GM23338 (cell line): ENCODE data around the gene SLC12A3. TPM values are rescaled to one million over a fixed set of nuclear protein-coding genes. Genes with fewer than 3 reads are reported as not detected.

ENCODE experiments used
- ATAC-seq: fragments of 200-7000 bp; cut with Tn5 transposase; 3 replicates; pipeline ENCODE4 v1.9.1; 2020
- DNase-seq: peaks from one replicate; pipeline ENCODE4 v3.0.0-alpha.2; 2015; ENCODE audit warnings: low spot score
- H2AFZ ChIP-seq: fragments of 200-600 bp; sonication (generic); 2 replicates; pipeline ENCODE4 v1.8.0; 2016; ENCODE audit warnings: antibody characterized with exemption, mild to moderate bottlenecking, moderate library complexity
- H3F3A ChIP-seq: fragments of 200-600 bp; sonication (generic); replicated peaks from 2 replicates; pipeline ENCODE4 v1.8.0; 2017; ENCODE audit warnings: antibody characterized with exemption, mixed run types, low read depth
- H3K27ac ChIP-seq: fragments of 200-600 bp; sonication (generic); 2 replicates; pipeline ENCODE4 v1.6.1; 2016; ENCODE audit warnings: low read depth
- H3K27me3 ChIP-seq: fragments of 200-600 bp; sonication (generic); 2 replicates; pipeline ENCODE4 v1.8.0; 2016; ENCODE audit warnings: mild to moderate bottlenecking, mixed run types, moderate library complexity; ENCODE audit not compliant: insufficient read depth
- H3K36me3 ChIP-seq: fragments of 200-600 bp; sonication (generic); 2 replicates; pipeline ENCODE4 v1.8.0; 2016; ENCODE audit warnings: mild to moderate bottlenecking; ENCODE audit not compliant: insufficient read depth
- H3K4me1 ChIP-seq: fragments of 200-600 bp; sonication (generic); 2 replicates; pipeline ENCODE4 v1.8.0; 2016; ENCODE audit warnings: mild to moderate bottlenecking, moderate library complexity; ENCODE audit not compliant: insufficient read depth
- H3K4me2 ChIP-seq: fragments of 200-600 bp; sonication (generic); 2 replicates; pipeline ENCODE4 v1.7.1; 2017; ENCODE audit warnings: mixed run types
- H3K4me3 ChIP-seq: fragments of 200-600 bp; sonication (generic); 2 replicates; pipeline ENCODE4 v1.6.1; 2016; ENCODE audit warnings: mixed run types
- H3K79me2 ChIP-seq: fragments of 200-600 bp; sonication (generic); replicated peaks from 2 replicates; pipeline ENCODE4 v1.8.0; 2017; ENCODE audit warnings: mild to moderate bottlenecking; ENCODE audit not compliant: insufficient read depth
- H3K9me2 ChIP-seq: fragments of 200-600 bp; sonication (generic); 2 replicates; pipeline ENCODE4 v1.8.0; 2017; ENCODE audit not compliant: insufficient read depth
- H4K20me1 ChIP-seq: fragments of 200-600 bp; sonication (generic); replicated peaks from 2 replicates; pipeline ENCODE4 v1.8.0; 2017; ENCODE audit warnings: mild to moderate bottlenecking; ENCODE audit not compliant: insufficient read depth
- H3K27ac Mint-ChIP-seq: 2 replicates; pipeline ENCODE4 v1.8.0; 2020; ENCODE audit warnings: inconsistent platforms, mild to moderate bottlenecking, moderate library complexity, mixed read lengths
- H3K27me3 Mint-ChIP-seq: 3 replicates; pipeline ENCODE4 v1.8.0; 2022; ENCODE audit warnings: low read depth, mild to moderate bottlenecking, moderate library complexity, mixed read lengths, inconsistent platforms; ENCODE audit not compliant: insufficient read depth, poor library complexity
- H3K36me3 Mint-ChIP-seq: 3 replicates; pipeline ENCODE4 v1.8.0; 2021; ENCODE audit warnings: low read depth, mild to moderate bottlenecking, inconsistent platforms, moderate library complexity, mixed read lengths
- H3K4me1 Mint-ChIP-seq: 3 replicates; pipeline ENCODE4 v1.8.0; 2020; ENCODE audit warnings: mild to moderate bottlenecking, inconsistent platforms, mixed read lengths
- H3K4me3 Mint-ChIP-seq: 3 replicates; pipeline ENCODE4 v1.8.0; 2021; ENCODE audit warnings: moderate library complexity, mild to moderate bottlenecking, inconsistent platforms, mixed read lengths
- H3K9me3 Mint-ChIP-seq: 3 replicates; pipeline ENCODE4 v1.8.0; 2020; ENCODE audit warnings: moderate library complexity, mild to moderate bottlenecking, inconsistent platforms, mixed read lengths
- EZH2phosphoT487 ChIP-seq: fragments of 200-600 bp; sonication (generic); IDR thresholded peaks from one replicate; pipeline ENCODE4 v1.8.1; 2018; ENCODE audit warnings: antibody characterized with exemption; ENCODE audit not compliant: unreplicated experiment
- JUNB ChIP-seq: IDR thresholded peaks from one replicate; pipeline ENCODE4 v1.6.1; 2016; ENCODE audit warnings: antibody characterized with exemption; ENCODE audit not compliant: unreplicated experiment
- NANOG ChIP-seq: IDR thresholded peaks from 2 replicates; pipeline ENCODE4 v1.6.1; 2016; ENCODE audit warnings: antibody characterized with exemption, borderline replicate concordance
- ZNF114 ChIP-seq: fragments of 250-450 bp; sonication (Bioruptor Pico); IDR thresholded peaks from 2 replicates; pipeline ENCODE4 v1.5.0; 2020; ENCODE audit warnings: mild to moderate bottlenecking, moderate library complexity
- ZNF462 ChIP-seq: fragments of 250-450 bp; sonication (Bioruptor Pico); IDR thresholded peaks from 2 replicates; pipeline ENCODE4 v1.5.0; 2020; ENCODE audit warnings: mild to moderate bottlenecking, moderate library complexity
- polyA plus RNA-seq: library from polyadenylated mRNA; unstranded; fragments of >200 nt; fragmentation: Nextera tagmentation; extraction: Ambion mirVana; gene quantifications from 2 replicates; pipeline ENCODE4 v1.2.1, GENCODE V29; 2016
- total RNA-seq: library from RNA; depleted of rRNA; stranded (reverse); fragments of >200 nt; shearing (Covaris generic); gene quantifications from 2 replicates; pipeline ENCODE4 v1.2.3, GENCODE V29; 2014
- TF ChIP-seq, protein P1 (sequence below): IDR thresholded peaks from one replicate; pipeline ENCODE4 v1.6.1; 2018; ENCODE audit warnings: antibody characterized with exemption; ENCODE audit not compliant: unreplicated experiment
- TF ChIP-seq, protein P2 (sequence below), 2 experiments: fragments of 200-600 bp in 1 of 2; sonication (generic) in 1 of 2; conservative IDR thresholded peaks; 2 replicates each; pipeline versions ENCODE4 v1.5.1 to v1.6.1; 2016 to 2017; ENCODE audit warnings: antibody characterized with exemption in 2 of 2, low read depth in 2 of 2, mild to moderate bottlenecking in 2 of 2, moderate library complexity in 1 of 2

Gene SLC12A3
- total and polyA plus RNA-seq, 2 experiments from 2014 or later, result not detected

GRCh38 chr16:56824331-56824730 lies 40.7 kb upstream of the SLC12A3 start:
- peaks cover 4% of the 10 kb centered on the region; the same call in 1 of the 2 replicates for H4K20me1 ChIP-seq
- H3K27me3 Mint-ChIP-seq, result peaks cover 2% of the 10 kb centered on the region
- H3K9me3 Mint-ChIP-seq, result no peaks in the 10 kb centered on the region
- H3K36me3 Mint-ChIP-seq, result peaks cover 36% of the 10 kb centered on the region
- H3K4me1 Mint-ChIP-seq, result peaks cover 16% of the 10 kb centered on the region
- H3K4me3 Mint-ChIP-seq, result no peak overlapping the region
- H3K27ac Mint-ChIP-seq, result peak overlapping the region; percentile 43; the same call in 1 of the 2 replicates
- DNase-seq (peak; percentile 23), ATAC-seq (peak; percentile 71)
- no peaks in the 10 kb centered on the region for H3F3A ChIP-seq
- H3K36me3 ChIP-seq, result peaks cover 15% of the 10 kb centered on the region; the same call in 1 of the 2 replicates
- H3K4me2 ChIP-seq, result no peak overlapping the region
- no peak overlapping the region for H3K4me3 ChIP-seq
- H2AFZ ChIP-seq, result no peak overlapping the region
- H3K27ac ChIP-seq, result peak overlapping the region; percentile 52; the same call in 1 of the 2 replicates
- H3K9me2 ChIP-seq, result no peaks in the 10 kb centered on the region
- TF ChIP-seq EZH2phosphoT487 (no peak), ZNF114 (no peak), JUNB (no peak)
- TF ChIP-seq, protein P1, sequence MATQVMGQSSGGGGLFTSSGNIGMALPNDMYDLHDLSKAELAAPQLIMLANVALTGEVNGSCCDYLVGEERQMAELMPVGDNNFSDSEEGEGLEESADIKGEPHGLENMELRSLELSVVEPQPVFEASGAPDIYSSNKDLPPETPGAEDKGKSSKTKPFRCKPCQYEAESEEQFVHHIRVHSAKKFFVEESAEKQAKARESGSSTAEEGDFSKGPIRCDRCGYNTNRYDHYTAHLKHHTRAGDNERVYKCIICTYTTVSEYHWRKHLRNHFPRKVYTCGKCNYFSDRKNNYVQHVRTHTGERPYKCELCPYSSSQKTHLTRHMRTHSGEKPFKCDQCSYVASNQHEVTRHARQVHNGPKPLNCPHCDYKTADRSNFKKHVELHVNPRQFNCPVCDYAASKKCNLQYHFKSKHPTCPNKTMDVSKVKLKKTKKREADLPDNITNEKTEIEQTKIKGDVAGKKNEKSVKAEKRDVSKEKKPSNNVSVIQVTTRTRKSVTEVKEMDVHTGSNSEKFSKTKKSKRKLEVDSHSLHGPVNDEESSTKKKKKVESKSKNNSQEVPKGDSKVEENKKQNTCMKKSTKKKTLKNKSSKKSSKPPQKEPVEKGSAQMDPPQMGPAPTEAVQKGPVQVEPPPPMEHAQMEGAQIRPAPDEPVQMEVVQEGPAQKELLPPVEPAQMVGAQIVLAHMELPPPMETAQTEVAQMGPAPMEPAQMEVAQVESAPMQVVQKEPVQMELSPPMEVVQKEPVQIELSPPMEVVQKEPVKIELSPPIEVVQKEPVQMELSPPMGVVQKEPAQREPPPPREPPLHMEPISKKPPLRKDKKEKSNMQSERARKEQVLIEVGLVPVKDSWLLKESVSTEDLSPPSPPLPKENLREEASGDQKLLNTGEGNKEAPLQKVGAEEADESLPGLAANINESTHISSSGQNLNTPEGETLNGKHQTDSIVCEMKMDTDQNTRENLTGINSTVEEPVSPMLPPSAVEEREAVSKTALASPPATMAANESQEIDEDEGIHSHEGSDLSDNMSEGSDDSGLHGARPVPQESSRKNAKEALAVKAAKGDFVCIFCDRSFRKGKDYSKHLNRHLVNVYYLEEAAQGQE, result no peak
- TF ChIP-seq, protein P2, sequence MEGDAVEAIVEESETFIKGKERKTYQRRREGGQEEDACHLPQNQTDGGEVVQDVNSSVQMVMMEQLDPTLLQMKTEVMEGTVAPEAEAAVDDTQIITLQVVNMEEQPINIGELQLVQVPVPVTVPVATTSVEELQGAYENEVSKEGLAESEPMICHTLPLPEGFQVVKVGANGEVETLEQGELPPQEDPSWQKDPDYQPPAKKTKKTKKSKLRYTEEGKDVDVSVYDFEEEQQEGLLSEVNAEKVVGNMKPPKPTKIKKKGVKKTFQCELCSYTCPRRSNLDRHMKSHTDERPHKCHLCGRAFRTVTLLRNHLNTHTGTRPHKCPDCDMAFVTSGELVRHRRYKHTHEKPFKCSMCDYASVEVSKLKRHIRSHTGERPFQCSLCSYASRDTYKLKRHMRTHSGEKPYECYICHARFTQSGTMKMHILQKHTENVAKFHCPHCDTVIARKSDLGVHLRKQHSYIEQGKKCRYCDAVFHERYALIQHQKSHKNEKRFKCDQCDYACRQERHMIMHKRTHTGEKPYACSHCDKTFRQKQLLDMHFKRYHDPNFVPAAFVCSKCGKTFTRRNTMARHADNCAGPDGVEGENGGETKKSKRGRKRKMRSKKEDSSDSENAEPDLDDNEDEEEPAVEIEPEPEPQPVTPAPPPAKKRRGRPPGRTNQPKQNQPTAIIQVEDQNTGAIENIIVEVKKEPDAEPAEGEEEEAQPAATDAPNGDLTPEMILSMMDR (conservative IDR thresholded peaks at IDR 0.05; ENCODE audit: low read depth in 2 of 2), result 0 out of 4 replicates have a peak, but pooled peaks of 1 of the 2 experiments have one; percentile 22
- no peaks in the 10 kb centered on the region for H3K27me3 ChIP-seq
- no peaks in the 10 kb centered on the region for H3K79me2 ChIP-seq
- peaks cover 14% of the 10 kb centered on the region for H3K4me1 ChIP-seq

DNA sequence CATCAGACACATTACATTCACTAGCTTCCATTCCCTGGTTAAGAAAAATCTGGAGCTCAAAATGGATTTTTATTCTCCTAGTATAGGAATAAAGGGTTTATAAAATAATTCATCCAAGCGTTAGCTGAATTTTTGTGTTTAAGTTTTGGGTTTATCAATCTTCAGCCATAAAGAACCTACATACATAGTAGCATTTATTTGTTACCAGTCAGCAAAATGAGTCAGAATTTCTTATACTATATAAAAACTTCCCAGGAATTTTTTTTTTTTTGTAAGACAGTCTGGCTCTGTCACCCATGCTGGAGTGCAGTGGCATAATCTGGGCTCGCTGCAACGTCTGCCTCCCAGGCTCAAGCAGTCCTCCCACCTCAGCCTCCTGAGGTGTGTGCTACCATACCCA lies 40.2 kb upstream of the SLC12A3 start:
- Histone ChIP-seq H3K9me2 (no peaks in the 10 kb centered on the region), H3K4me3 (no peak overlapping the region), H3K79me2 (no peaks in the 10 kb centered on the region), H3F3A (no peaks in the 10 kb centered on the region), H3K4me1 (peaks cover 14% of the 10 kb centered on the region), H3K4me2 (no peak overlapping the region), H3K36me3 (peaks cover 15% of the 10 kb centered on the region; the same call in 1 of the 2 replicates), H3K27me3 (no peaks in the 10 kb centered on the region), H3K27ac (no peak overlapping the region), H4K20me1 (peaks cover 4% of the 10 kb centered on the region; the same call in 1 of the 2 replicates), H2AFZ (no peak overlapping the region)
- no peak overlapping the region for H3K4me3 Mint-ChIP-seq
- peaks cover 16% of the 10 kb centered on the region for H3K4me1 Mint-ChIP-seq
- ATAC-seq (no peak), DNase-seq (no peak)
- peaks cover 2% of the 10 kb centered on the region for H3K27me3 Mint-ChIP-seq
- H3K9me3 Mint-ChIP-seq, result no peaks in the 10 kb centered on the region
- no peak overlapping the region for H3K27ac Mint-ChIP-seq
- H3K36me3 Mint-ChIP-seq, result peaks cover 33% of the 10 kb centered on the region
- no peak for TF ChIP-seq ZNF462
- no peak for TF ChIP-seq ZNF114
- no peak for TF ChIP-seq NANOG
